CD4-positive, alpha-beta T cell (primary cell): ENCODE measurements around the gene SLC38A11. TPM values are rescaled to one million over a fixed set of nuclear protein-coding genes. Genes with fewer than 3 reads are reported as not detected.
"Not testable (repeated sequence)": the region's sequence is repeated elsewhere in the genome, so short reads cannot be mapped to it uniquely, and the experiment has no call there.

Source experiments
- ATAC-seq: fragments of 200-7000 bp; cut with Tn5 transposase; one replicate; pipeline ENCODE4 v1.10.0; 2022; ENCODE audit warnings: mild to moderate bottlenecking; ENCODE audit not compliant: poor library complexity
- CTCF ChIA-PET: fragments of 350-600 bp; sonication (Branson Sonifier 250); formaldehyde crosslinking; loops from one replicate; lab custom pipeline; 2021; ENCODE audit warnings: antibody characterized with exemption, inconsistent platforms; lab: Charles Lee
- POLR2A ChIA-PET: fragments of 350-600 bp; sonication (Branson Sonifier 250); formaldehyde crosslinking; loops from one replicate; lab custom pipeline; 2021; ENCODE audit warnings: antibody characterized with exemption, inconsistent platforms; lab: Charles Lee
- DNase-seq, 14 experiments: peaks; one replicate each; pipeline ENCODE4 v3.0.0-alpha.2; 2013 to 2020; ENCODE audit warnings: mixed read lengths in 2 of 14
- H3K27ac ChIP-seq, 2 donors: one replicate each; pipeline versions ENCODE4 v1.5.1 to v1.7.0; 2013; ENCODE audit warnings: low read length in 2 of 2, low read depth in 1 of 2, mild to moderate bottlenecking in 1 of 2
- H3K27me3 ChIP-seq, 2 experiments: 1 replicate in 1 of 2; 2 replicates in 1 of 2; pipeline versions ENCODE4 v1.6.1 to v1.7.0; 2013; ENCODE audit warnings: low read length in 2 of 2, control low read depth in 1 of 2, mild to moderate bottlenecking in 1 of 2, moderate library complexity in 1 of 2; ENCODE audit not compliant: insufficient read depth in 2 of 2, control insufficient read depth in 1 of 2
- H3K36me3 ChIP-seq: one replicate; pipeline ENCODE4 v1.6.1; 2013; ENCODE audit warnings: low read length, control low read depth; ENCODE audit not compliant: insufficient read depth
- H3K4me1 ChIP-seq: one replicate; pipeline ENCODE4 v1.6.1; 2013; ENCODE audit warnings: low read length, control low read depth; ENCODE audit not compliant: insufficient read depth
- H3K4me3 ChIP-seq: one replicate; pipeline ENCODE4 v1.5.1; 2013; ENCODE audit warnings: mild to moderate bottlenecking, low read length, moderate library complexity
- H3K9me3 ChIP-seq, 2 experiments: 1 replicate in 1 of 2; 2 replicates in 1 of 2; pipeline versions ENCODE4 v1.6.1 to v1.7.0; 2013; ENCODE audit warnings: low read length in 2 of 2, mild to moderate bottlenecking in 2 of 2, control low read depth in 1 of 2, moderate library complexity in 1 of 2; ENCODE audit not compliant: control insufficient read depth in 1 of 2, insufficient read depth in 1 of 2
- H3K27ac Mint-ChIP-seq: one replicate; pipeline ENCODE4 v1.8.0; 2020; ENCODE audit warnings: mixed read lengths
- H3K27me3 Mint-ChIP-seq: one replicate; pipeline ENCODE4 v1.8.0; 2021; ENCODE audit warnings: mixed read lengths
- H3K36me3 Mint-ChIP-seq: one replicate; pipeline ENCODE4 v1.8.0; 2021; ENCODE audit warnings: low read depth, mixed read lengths
- H3K4me1 Mint-ChIP-seq: one replicate; pipeline ENCODE4 v1.8.0; 2021; ENCODE audit warnings: low read depth, mixed read lengths
- H3K4me3 Mint-ChIP-seq: one replicate; pipeline ENCODE4 v1.8.0; 2020; ENCODE audit warnings: mild to moderate bottlenecking, mixed read lengths
- H3K9me3 Mint-ChIP-seq: one replicate; pipeline ENCODE4 v1.8.0; 2020; ENCODE audit warnings: mixed read lengths
- intact Hi-C, 2 experiments: fragments of 100-400 bp; cut with DNase I in 1 of 2; cut with micrococcal nuclease in 1 of 2; formaldehyde crosslinking; loops; one replicate each; pipeline versions ENCODE4 v1.15.1 to v1.9.0; 2023 to 2025; cut with DNase I, micrococcal nuclease
- total RNA-seq, 174 experiments: library from RNA in 2 of 174; stranded (reverse) in 2 of 174; gene quantifications; one replicate each; pipeline ENCODE4 v1.2.3 and lab custom pipeline; 2021 to 2026
- TF ChIP-seq, protein P1 (sequence below): fragments of 200-600 bp; IDR thresholded peaks from one replicate; pipeline ENCODE4 v1.8.0; 2022; ENCODE audit warnings: antibody characterized with exemption, mild to moderate bottlenecking

SLC38A11 gene
- total RNA-seq, 2 experiments from 2014 or later = not detected

DNA sequence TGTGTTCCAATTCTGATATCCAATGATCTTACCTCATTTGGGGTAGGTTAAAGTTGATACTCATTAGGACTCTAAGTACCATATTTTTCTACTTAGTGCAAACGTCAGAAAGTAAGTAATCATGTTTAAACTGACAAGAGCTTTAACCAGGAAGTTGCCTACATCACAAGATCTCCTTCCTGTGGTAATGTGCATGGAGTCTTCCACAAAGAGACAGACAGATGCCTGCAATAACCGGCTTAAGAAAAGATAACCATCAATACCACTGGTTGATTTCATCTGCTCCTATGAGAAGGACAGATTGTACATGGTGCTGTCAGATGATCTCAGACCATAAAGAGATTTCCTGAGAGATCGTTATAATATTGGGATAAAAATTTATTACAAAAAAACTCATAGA, 33.5 kb upstream of the SLC38A11 start:
- H3K36me3 ChIP-seq, H3K9me3 Mint-ChIP-seq, H3K4me3 ChIP-seq, H3K27me3 ChIP-seq, H3K4me1 Mint-ChIP-seq, H3K36me3 Mint-ChIP-seq, ATAC-seq, H3K27me3 Mint-ChIP-seq, H3K4me3 Mint-ChIP-seq, H3K4me1 ChIP-seq, intact Hi-C loops, CTCF ChIA-PET, H3K27ac Mint-ChIP-seq, POLR2A ChIA-PET, H3K9me3 ChIP-seq, DNase-seq, H3K27ac ChIP-seq: not testable (repeated sequence)

DNA sequence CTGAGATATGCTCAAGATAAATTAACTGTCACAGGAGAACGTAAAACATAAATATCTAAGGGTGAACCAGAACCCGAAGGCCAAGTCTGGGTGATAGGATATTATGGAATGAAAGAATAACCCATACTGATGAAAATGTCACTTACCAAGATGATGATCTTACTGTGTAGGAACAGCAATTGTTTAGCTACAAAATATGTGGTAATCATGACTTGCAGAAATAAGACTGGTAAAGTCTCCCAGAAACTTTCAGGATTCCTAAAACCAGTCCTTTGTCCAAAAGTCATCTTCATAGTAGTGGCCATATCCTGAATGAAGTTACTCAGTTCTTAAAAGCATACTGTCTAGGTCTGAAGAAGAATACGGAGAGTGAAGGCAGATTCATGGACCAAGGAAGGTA, 30.7 kb upstream of the SLC38A11 start:
- DNase-seq, H3K27ac Mint-ChIP-seq, H3K27me3 Mint-ChIP-seq, POLR2A ChIA-PET, H3K4me3 ChIP-seq, H3K4me1 ChIP-seq, intact Hi-C loops, H3K4me1 Mint-ChIP-seq, H3K27ac ChIP-seq, ATAC-seq, H3K36me3 Mint-ChIP-seq, H3K27me3 ChIP-seq, H3K9me3 ChIP-seq, CTCF ChIA-PET, H3K9me3 Mint-ChIP-seq, H3K36me3 ChIP-seq, H3K4me3 Mint-ChIP-seq: not testable (repeated sequence)

DNA sequence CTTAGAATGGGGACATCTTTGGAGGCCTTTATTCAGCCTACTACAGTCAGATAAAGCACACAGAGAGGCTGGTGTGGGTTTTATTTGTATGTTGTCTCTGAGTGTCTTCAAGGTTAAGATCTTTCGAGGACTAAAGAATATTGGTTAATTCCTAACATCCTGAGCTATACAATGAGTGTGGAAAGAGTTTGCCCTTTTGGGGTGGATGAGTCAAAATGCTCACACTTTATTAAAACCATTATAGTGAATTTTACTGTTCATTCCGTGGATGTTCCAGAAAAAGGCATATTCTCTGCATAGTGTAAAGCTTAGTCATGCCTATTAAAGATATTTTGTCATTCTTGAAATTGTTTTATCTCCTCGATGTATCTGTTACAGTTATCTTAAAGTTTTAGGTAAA, 29.1 kb upstream of the SLC38A11 start:
- no peak overlapping the region for H3K4me3 Mint-ChIP-seq
- H3K36me3 Mint-ChIP-seq = no peaks in the 10 kb centered on the region
- H3K9me3 ChIP-seq = no peaks in the 10 kb centered on the region
- no peaks in the 10 kb centered on the region for H3K4me1 ChIP-seq
- H3K4me1 Mint-ChIP-seq = no peaks in the 10 kb centered on the region
- H3K9me3 Mint-ChIP-seq = no peaks in the 10 kb centered on the region
- no peaks in the 10 kb centered on the region for H3K27me3 Mint-ChIP-seq
- H3K36me3 ChIP-seq = no peaks in the 10 kb centered on the region
- intact Hi-C loops = no loop called here
- TF ChIP-seq, protein P1, sequence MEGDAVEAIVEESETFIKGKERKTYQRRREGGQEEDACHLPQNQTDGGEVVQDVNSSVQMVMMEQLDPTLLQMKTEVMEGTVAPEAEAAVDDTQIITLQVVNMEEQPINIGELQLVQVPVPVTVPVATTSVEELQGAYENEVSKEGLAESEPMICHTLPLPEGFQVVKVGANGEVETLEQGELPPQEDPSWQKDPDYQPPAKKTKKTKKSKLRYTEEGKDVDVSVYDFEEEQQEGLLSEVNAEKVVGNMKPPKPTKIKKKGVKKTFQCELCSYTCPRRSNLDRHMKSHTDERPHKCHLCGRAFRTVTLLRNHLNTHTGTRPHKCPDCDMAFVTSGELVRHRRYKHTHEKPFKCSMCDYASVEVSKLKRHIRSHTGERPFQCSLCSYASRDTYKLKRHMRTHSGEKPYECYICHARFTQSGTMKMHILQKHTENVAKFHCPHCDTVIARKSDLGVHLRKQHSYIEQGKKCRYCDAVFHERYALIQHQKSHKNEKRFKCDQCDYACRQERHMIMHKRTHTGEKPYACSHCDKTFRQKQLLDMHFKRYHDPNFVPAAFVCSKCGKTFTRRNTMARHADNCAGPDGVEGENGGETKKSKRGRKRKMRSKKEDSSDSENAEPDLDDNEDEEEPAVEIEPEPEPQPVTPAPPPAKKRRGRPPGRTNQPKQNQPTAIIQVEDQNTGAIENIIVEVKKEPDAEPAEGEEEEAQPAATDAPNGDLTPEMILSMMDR = no peak
- no peak overlapping the region for H3K27ac Mint-ChIP-seq
- ATAC-seq = no peak
- DNase-seq = no peak
- CTCF ChIA-PET = no interaction called here
- H3K27ac ChIP-seq = no peak overlapping the region
- H3K27me3 ChIP-seq = no peaks in the 10 kb centered on the region
- POLR2A ChIA-PET = no interaction called here
- no peak overlapping the region for H3K4me3 ChIP-seq

DNA sequence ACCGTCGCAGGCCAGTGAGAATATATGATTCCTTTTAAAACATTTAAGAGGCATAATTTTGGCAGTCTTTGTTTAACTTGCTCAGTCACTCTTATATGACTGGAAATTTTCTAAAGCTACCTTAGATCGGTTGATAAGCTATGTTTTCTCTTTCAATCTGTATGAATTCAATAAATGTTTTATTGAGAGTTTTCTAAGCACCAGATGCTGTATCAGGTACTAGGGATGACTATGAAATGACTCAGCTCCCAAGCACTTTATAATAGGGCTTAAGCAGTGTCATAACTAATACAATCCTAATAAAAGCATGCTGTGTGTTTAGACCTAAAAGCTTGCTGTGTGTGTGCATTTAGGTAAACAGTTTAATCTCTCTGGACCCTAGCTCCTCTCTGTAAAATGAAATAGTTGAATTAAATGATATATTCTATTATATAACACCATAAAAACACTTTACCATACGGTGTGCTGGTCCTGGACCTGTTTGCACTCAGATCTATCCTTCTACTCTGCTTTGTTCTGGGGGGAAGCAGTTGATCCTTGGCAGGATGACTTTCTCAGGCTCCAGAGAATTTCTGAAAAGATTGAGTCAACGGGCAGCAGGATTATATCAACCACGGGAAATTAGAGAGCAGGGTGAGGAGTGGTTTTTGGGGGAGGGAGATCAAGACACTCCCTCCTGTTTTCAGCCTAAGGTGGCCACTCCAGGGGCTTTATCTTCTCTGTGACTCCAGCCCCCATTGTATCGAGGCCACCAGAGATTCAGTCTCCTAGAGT, 26.1 kb upstream of the SLC38A11 start:
- Histone ChIP-seq H3K4me1 (no peaks in the 10 kb centered on the region), H3K9me3 (no peaks in the 10 kb centered on the region), H3K4me3 (no peak overlapping the region), H3K27ac (no peak overlapping the region), H3K36me3 (no peaks in the 10 kb centered on the region), H3K27me3 (no peaks in the 10 kb centered on the region)
- no peaks in the 10 kb centered on the region for H3K27me3 Mint-ChIP-seq
- no peak overlapping the region for H3K4me3 Mint-ChIP-seq
- DNase-seq (no peak), ATAC-seq (no peak)
- no peaks in the 10 kb centered on the region for H3K9me3 Mint-ChIP-seq
- ChIA-PET CTCF (no interaction called here), POLR2A (no interaction called here)
- TF ChIP-seq, protein P1 = no peak
- H3K27ac Mint-ChIP-seq = no peak overlapping the region
- intact Hi-C loops = no loop called here
- no peaks in the 10 kb centered on the region for H3K36me3 Mint-ChIP-seq
- H3K4me1 Mint-ChIP-seq = no peaks in the 10 kb centered on the region

DNA sequence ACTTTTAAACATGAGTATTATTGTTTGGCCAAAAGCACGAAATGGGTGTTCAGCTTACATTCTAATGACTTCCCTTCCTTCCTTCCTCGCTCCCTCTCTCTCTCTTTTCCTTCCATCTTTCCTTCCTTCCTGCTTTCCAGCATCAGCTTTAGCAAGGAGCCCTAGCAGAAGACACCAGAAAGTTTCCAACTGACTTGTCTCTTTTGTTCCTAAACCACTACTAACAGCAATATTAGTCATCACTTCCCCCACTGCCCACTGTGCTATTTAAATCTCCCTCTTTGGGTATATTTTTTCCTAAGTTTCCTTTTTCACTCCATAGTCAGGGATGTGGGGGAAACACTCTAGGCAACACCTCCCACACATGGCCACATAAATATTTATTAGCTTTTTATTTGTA, 25.4 kb upstream of the SLC38A11 start:
- ATAC-seq, intact Hi-C loops, H3K36me3 ChIP-seq, DNase-seq, POLR2A ChIA-PET, H3K27me3 Mint-ChIP-seq, H3K4me1 ChIP-seq, H3K27ac Mint-ChIP-seq, H3K4me3 Mint-ChIP-seq, H3K4me1 Mint-ChIP-seq, H3K27ac ChIP-seq, H3K9me3 ChIP-seq, CTCF ChIA-PET, H3K27me3 ChIP-seq, H3K4me3 ChIP-seq, H3K36me3 Mint-ChIP-seq, H3K9me3 Mint-ChIP-seq: not testable (repeated sequence)
